Measurements from ENCODE around the gene ALMS1. TPM values are rescaled to one million over a fixed set of nuclear protein-coding genes. Genes with fewer than 3 reads are reported as not detected.

ALMS1 gene
- total RNA-seq, 3 donors from 2014 or later (not counting 1 experiment from before 2014, with no cell fraction given) = 22.9 to 33.8 (median 26.9) TPM

DNA sequence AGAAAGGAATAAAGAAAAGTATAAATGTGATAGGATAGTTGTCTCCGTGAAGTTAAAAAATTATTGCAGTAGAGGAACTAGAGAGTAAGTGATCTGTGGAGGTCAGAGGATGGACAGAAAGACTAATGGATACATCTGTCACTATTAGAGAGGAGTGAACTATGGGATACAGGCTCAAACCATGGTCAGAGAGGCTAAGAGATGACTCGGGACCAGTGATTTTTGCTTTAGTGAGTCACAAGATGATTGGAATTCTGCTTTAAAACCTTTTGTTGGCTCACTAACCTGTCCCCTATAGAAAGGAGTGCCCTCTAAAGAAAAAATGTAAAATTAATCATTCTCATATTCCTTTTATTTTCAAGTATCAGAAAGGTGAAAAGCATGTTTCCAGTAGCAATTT is 30.3 kb downstream of the ALMS1 start:
- Histone ChIP-seq H3K9me3 (ENCODE audit: control insufficient read depth, insufficient read depth, low read length) (no peaks in the 10 kb centered on the region), H3K4me1 (ENCODE audit: control insufficient read depth, insufficient read depth, low read length) (no peaks in the 10 kb centered on the region), H3K27ac (ENCODE audit: low read length) (no peak overlapping the region), H3K4me3 (ENCODE audit: low read length) (no peak overlapping the region), H3K27me3 (ENCODE audit: control insufficient read depth, insufficient read depth, low read length) (no peaks in the 10 kb centered on the region), H3K36me3 (ENCODE audit: control insufficient read depth, insufficient read depth, low read length) (peaks cover 9% of the 10 kb centered on the region)
- Mint-ChIP-seq H3K4me1 (peaks cover 9 to 14% of the 10 kb centered on the region in 2 donors), H3K9me3 (no peaks in the 10 kb centered on the region), H3K27ac (no peak overlapping the region), H3K4me3 (no peak overlapping the region), H3K36me3 (no peaks in the 10 kb centered on the region), H3K27me3 (ENCODE audit: low read depth in 2 of 2) (no peaks in the 10 kb centered on the region)
- DNase-seq (no peak), ATAC-seq (no peak)
- 98% methylated on average over 2 of the region's 2 CpGs for WGBS (ENCODE audit: insufficient coverage)
- intact Hi-C loops (cut with micrococcal nuclease) = no loop called here
- TF ChIP-seq, protein P1, sequence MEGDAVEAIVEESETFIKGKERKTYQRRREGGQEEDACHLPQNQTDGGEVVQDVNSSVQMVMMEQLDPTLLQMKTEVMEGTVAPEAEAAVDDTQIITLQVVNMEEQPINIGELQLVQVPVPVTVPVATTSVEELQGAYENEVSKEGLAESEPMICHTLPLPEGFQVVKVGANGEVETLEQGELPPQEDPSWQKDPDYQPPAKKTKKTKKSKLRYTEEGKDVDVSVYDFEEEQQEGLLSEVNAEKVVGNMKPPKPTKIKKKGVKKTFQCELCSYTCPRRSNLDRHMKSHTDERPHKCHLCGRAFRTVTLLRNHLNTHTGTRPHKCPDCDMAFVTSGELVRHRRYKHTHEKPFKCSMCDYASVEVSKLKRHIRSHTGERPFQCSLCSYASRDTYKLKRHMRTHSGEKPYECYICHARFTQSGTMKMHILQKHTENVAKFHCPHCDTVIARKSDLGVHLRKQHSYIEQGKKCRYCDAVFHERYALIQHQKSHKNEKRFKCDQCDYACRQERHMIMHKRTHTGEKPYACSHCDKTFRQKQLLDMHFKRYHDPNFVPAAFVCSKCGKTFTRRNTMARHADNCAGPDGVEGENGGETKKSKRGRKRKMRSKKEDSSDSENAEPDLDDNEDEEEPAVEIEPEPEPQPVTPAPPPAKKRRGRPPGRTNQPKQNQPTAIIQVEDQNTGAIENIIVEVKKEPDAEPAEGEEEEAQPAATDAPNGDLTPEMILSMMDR (IDR thresholded peaks at IDR 0.05) = no peak

DNA sequence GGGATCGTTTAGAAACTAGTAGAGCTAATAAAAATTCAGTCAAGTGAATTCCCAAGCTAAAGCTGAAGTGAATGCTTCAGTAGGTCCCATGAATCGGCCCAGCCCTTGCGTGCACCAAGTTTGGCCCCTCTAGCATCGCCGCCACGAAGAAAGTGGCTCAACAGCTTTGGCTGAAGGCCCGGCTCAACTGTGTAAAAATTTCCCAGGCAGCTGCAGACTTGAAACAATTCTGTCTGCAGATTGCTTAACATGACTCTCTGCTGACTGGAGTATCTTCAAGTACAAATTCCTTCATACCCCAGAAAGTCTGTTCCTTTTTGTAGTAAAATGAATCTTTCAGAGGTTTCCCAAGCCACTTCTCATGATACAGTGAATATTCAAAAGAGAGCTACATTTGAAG is 32.7 kb downstream of the ALMS1 start:
- no peaks in the 10 kb centered on the region for H3K27me3 Mint-ChIP-seq (ENCODE audit: low read depth in 2 of 2)
- no peaks in the 10 kb centered on the region for H3K4me1 ChIP-seq (ENCODE audit: control insufficient read depth, insufficient read depth, low read length)
- no peaks in the 10 kb centered on the region for H3K9me3 Mint-ChIP-seq
- H3K27ac ChIP-seq (ENCODE audit: low read length) = no peak overlapping the region
- H3K4me1 Mint-ChIP-seq = peaks cover 9 to 14% of the 10 kb centered on the region in 2 donors
- ATAC-seq = no peak
- DNase-seq = no peak
- no peaks in the 10 kb centered on the region for H3K9me3 ChIP-seq (ENCODE audit: control insufficient read depth, insufficient read depth, low read length)
- no peaks in the 10 kb centered on the region for H3K36me3 Mint-ChIP-seq
- no peak overlapping the region for H3K4me3 ChIP-seq (ENCODE audit: low read length)
- H3K36me3 ChIP-seq (ENCODE audit: control insufficient read depth, insufficient read depth, low read length) = peaks cover 9% of the 10 kb centered on the region
- H3K27ac Mint-ChIP-seq = no peak overlapping the region
- WGBS (ENCODE audit: insufficient coverage) = over 99% methylated on average over 7 of the region's 7 CpGs
- H3K27me3 ChIP-seq (ENCODE audit: control insufficient read depth, insufficient read depth, low read length) = no peaks in the 10 kb centered on the region
- intact Hi-C loops (cut with micrococcal nuclease) = no loop called here
- no peak overlapping the region for H3K4me3 Mint-ChIP-seq
- TF ChIP-seq, protein P1 (IDR thresholded peaks at IDR 0.05) = no peak

DNA sequence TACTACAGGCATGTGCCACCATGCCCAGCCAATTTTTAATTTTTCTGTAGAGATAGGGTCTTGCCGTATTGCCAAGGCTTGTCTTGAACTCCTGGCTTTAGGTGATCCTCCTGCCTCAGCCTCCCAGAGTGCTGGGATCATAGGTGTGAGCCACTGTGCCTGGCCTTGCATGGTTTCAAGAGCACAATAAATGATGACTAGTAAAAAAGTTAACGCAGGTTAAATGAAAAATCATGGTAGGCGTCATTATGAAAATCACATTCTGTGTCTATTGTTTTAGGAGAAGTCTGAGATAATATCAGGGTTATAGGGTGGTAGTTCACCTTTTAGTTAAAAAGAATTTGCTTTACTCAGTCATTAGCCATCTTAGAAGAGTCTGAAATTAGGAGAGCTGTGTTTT is 38.3 kb downstream of the ALMS1 start:
- TF ChIP-seq, protein P1 (IDR thresholded peaks at IDR 0.05) = no peak
- H3K9me3 Mint-ChIP-seq = no peaks in the 10 kb centered on the region
- H3K4me3 ChIP-seq (ENCODE audit: low read length) = no peak overlapping the region
- 93% methylated on average over 3 of the region's 3 CpGs for WGBS (ENCODE audit: insufficient coverage)
- no peaks in the 10 kb centered on the region for H3K27me3 Mint-ChIP-seq (ENCODE audit: low read depth in 2 of 2)
- peaks cover 16% of the 10 kb centered on the region for H3K36me3 ChIP-seq (ENCODE audit: control insufficient read depth, insufficient read depth, low read length)
- DNase-seq (no peak), ATAC-seq (no peak)
- H3K27me3 ChIP-seq (ENCODE audit: control insufficient read depth, insufficient read depth, low read length) = no peaks in the 10 kb centered on the region
- H3K27ac Mint-ChIP-seq = no peak overlapping the region
- H3K9me3 ChIP-seq (ENCODE audit: control insufficient read depth, insufficient read depth, low read length) = no peaks in the 10 kb centered on the region
- H3K4me1 ChIP-seq (ENCODE audit: control insufficient read depth, insufficient read depth, low read length) = no peaks in the 10 kb centered on the region
- H3K36me3 Mint-ChIP-seq = no peaks in the 10 kb centered on the region
- H3K4me3 Mint-ChIP-seq = no peak overlapping the region
- intact Hi-C loops (cut with micrococcal nuclease) = no loop called here
- H3K4me1 Mint-ChIP-seq = no peaks in the 10 kb centered on the region
- H3K27ac ChIP-seq (ENCODE audit: low read length) = no peak overlapping the region

DNA sequence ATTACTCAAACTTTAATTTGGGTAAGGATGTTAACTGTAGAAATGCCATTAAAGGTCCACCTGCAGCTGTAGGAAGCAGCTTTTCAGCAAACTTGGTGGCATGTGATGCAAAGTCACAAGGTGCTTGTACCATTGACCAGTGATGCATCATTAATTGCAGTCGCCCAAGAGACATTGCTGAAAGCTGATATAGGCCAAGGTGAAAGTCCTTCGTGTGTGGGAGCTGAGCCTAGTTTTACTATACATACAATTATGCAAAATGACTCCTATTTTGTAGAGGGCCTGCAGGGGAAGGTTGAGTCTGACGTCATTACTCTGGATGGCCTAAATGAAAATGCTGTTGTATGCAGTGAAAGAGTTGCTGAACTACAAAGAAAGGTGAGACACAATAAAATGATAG is 40.5 kb downstream of the ALMS1 start:
- ATAC-seq = no peak
- Mint-ChIP-seq H3K27ac (no peak overlapping the region), H3K27me3 (ENCODE audit: low read depth in 2 of 2) (no peaks in the 10 kb centered on the region), H3K36me3 (no peaks in the 10 kb centered on the region), H3K4me3 (no peak overlapping the region), H3K4me1 (no peaks in the 10 kb centered on the region), H3K9me3 (no peaks in the 10 kb centered on the region)
- Histone ChIP-seq H3K27me3 (ENCODE audit: control insufficient read depth, insufficient read depth, low read length) (no peaks in the 10 kb centered on the region), H3K4me3 (ENCODE audit: low read length) (no peak overlapping the region), H3K4me1 (ENCODE audit: control insufficient read depth, insufficient read depth, low read length) (no peaks in the 10 kb centered on the region), H3K9me3 (ENCODE audit: control insufficient read depth, insufficient read depth, low read length) (no peaks in the 10 kb centered on the region), H3K27ac (ENCODE audit: low read length) (no peak overlapping the region), H3K36me3 (ENCODE audit: control insufficient read depth, insufficient read depth, low read length) (peaks cover 8% of the 10 kb centered on the region)
- no peak for DNase-seq
- TF ChIP-seq, protein P1 (IDR thresholded peaks at IDR 0.05) = no peak
- intact Hi-C loops (cut with micrococcal nuclease) = no loop called here
- WGBS (ENCODE audit: insufficient coverage) = 93% methylated on average over 2 of the region's 3 CpGs
